Osteocyte (in vitro differentiated cells): ENCODE data around the gene ZFP36L1. TPM values are rescaled to one million over a fixed set of nuclear protein-coding genes. Genes with fewer than 3 reads are reported as not detected.

Source experiments
- DNase-seq: peaks from one replicate; pipeline ENCODE4 v3.0.0; 2021; ENCODE audit warnings: mixed read lengths; ENCODE audit not compliant: unreplicated experiment; ENCODE audit errors: extremely low spot score
- H3K27ac Mint-ChIP-seq: one replicate; pipeline ENCODE4 v1.8.0; 2021; ENCODE audit warnings: mild to moderate bottlenecking, mixed read lengths; ENCODE audit not compliant: unreplicated experiment
- H3K27me3 Mint-ChIP-seq: one replicate; pipeline ENCODE4 v1.8.0; 2021; ENCODE audit warnings: mixed read lengths; ENCODE audit not compliant: unreplicated experiment
- H3K36me3 Mint-ChIP-seq: one replicate; pipeline ENCODE4 v1.8.0; 2021; ENCODE audit warnings: mixed read lengths; ENCODE audit not compliant: unreplicated experiment
- H3K4me1 Mint-ChIP-seq: one replicate; pipeline ENCODE4 v1.8.0; 2021; ENCODE audit warnings: mixed read lengths; ENCODE audit not compliant: unreplicated experiment
- H3K4me3 Mint-ChIP-seq: one replicate; pipeline ENCODE4 v1.8.0; 2021; ENCODE audit warnings: mild to moderate bottlenecking, moderate library complexity, mixed read lengths; ENCODE audit not compliant: unreplicated experiment
- H3K9me3 Mint-ChIP-seq: one replicate; pipeline ENCODE4 v1.8.0; 2021; ENCODE audit warnings: mixed read lengths; ENCODE audit not compliant: unreplicated experiment
- CTCF ChIP-seq: fragments of 200-600 bp; sonication (generic); IDR thresholded peaks from 2 replicates; pipeline ENCODE4 v1.5.0; 2021; ENCODE audit warnings: antibody characterized with exemption, mild to moderate bottlenecking, moderate library complexity
- total RNA-seq: library from RNA; stranded (reverse); gene quantifications from 2 replicates; pipeline ENCODE4 v1.2.1, GENCODE V29; 2021

ZFP36L1 gene
- total RNA-seq, 1 donor from 2014 or later = 352 TPM

DNA sequence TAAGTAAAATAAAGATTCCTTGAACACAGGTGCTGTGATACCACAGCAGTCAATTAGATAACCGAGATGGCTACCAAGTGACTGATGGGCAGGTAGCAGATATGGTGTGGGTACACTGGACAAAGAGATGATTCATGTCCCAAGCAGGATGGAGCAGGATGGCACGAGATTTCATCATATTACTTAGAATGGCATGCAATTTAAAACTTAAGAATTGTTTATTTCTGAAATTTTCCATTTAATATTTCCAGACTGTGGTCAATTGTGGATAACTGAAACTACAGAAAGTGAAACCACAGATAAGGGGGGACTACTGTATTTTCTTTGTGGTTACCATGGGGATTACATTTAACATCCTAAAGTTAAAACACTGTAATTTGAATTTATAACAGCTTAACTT, 7.5 kb upstream of the ZFP36L1 start:
- Mint-ChIP-seq H3K27me3 (no peaks in the 10 kb centered on the region), H3K4me1 (peaks cover 55% of the 10 kb centered on the region), H3K36me3 (peaks cover 14% of the 10 kb centered on the region), H3K27ac (peak overlapping the region; percentile 100), H3K9me3 (peaks cover 19% of the 10 kb centered on the region), H3K4me3 (no peak overlapping the region)
- DNase-seq = peak; percentile 15
- TF ChIP-seq CTCF = no peak

DNA sequence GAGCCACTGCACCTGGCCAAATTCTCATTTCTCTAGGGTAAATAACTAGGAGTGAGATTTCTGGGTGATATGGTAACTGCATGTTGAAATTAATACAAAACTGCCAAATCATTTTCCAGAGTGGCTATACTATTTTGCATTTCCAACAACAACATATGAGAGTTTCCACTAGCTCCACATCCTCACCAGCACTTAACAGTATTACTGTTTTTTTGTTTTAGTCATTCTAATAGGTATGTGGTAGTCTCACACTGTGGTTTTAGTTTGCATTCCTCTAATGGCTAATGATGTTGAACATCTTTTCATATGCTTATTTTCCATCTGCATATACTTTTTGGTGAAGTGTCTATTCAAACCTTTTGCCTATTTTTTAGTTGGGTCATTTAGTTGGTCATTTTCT, 5.8 kb upstream of the ZFP36L1 start:
- peaks cover 64% of the 10 kb centered on the region for H3K4me1 Mint-ChIP-seq
- no peak overlapping the region for H3K4me3 Mint-ChIP-seq
- H3K9me3 Mint-ChIP-seq = peaks cover 19% of the 10 kb centered on the region
- H3K27me3 Mint-ChIP-seq = no peaks in the 10 kb centered on the region
- no peak for DNase-seq
- TF ChIP-seq CTCF = no peak
- H3K27ac Mint-ChIP-seq = peak overlapping the region; percentile 100
- H3K36me3 Mint-ChIP-seq = peaks cover 14% of the 10 kb centered on the region

GRCh38 chr14:68797121-68797670, 4.3 kb upstream of the ZFP36L1 start:
- peaks cover 14% of the 10 kb centered on the region for H3K36me3 Mint-ChIP-seq
- peak overlapping the region; percentile 100 for H3K27ac Mint-ChIP-seq
- H3K9me3 Mint-ChIP-seq = peaks cover 12% of the 10 kb centered on the region
- H3K4me3 Mint-ChIP-seq = peak overlapping the region; percentile 0
- no peaks in the 10 kb centered on the region for H3K27me3 Mint-ChIP-seq
- peaks cover 67% of the 10 kb centered on the region for H3K4me1 Mint-ChIP-seq
- DNase-seq = no peak
- no peak for TF ChIP-seq CTCF

DNA sequence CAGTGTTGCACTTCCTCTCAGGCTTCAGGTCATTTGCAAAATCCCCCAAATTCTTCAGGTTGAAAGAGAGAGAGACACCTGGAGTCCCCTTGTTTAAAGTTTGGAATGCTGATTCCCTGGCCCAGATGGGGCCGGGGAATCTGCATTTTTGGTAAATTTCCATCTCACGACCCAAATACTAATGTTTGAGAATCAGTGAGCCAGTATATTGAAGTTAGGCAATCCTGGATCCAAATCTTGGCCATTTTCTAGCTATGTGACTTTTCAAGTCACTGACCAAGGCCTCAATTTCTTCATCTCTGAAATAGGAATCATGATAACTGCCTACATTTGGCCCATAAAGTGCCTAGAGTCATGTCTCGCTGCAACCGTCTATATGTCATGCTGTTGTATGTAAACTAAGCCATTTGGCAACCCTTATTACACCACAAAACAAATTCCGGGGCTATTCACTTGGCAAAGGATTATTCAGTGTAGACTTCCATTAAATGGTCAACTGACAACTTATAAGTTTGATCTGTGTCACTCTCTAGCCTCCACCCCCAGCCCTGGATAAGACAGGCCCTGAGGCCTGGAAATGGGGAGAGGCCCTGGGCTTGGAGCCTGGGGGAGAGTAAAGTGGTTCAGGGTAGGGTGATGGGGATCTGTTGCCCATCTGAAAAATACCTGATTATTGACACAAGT, 3.7 kb upstream of the ZFP36L1 start:
- Mint-ChIP-seq H3K4me3 (peak overlapping the region; percentile 92), H3K4me1 (peaks cover 63% of the 10 kb centered on the region), H3K27ac (peak overlapping the region; percentile 100), H3K27me3 (no peaks in the 10 kb centered on the region), H3K36me3 (peaks cover 10% of the 10 kb centered on the region), H3K9me3 (peaks cover 6% of the 10 kb centered on the region)
- DNase-seq = no peak
- no peak for TF ChIP-seq CTCF

DNA sequence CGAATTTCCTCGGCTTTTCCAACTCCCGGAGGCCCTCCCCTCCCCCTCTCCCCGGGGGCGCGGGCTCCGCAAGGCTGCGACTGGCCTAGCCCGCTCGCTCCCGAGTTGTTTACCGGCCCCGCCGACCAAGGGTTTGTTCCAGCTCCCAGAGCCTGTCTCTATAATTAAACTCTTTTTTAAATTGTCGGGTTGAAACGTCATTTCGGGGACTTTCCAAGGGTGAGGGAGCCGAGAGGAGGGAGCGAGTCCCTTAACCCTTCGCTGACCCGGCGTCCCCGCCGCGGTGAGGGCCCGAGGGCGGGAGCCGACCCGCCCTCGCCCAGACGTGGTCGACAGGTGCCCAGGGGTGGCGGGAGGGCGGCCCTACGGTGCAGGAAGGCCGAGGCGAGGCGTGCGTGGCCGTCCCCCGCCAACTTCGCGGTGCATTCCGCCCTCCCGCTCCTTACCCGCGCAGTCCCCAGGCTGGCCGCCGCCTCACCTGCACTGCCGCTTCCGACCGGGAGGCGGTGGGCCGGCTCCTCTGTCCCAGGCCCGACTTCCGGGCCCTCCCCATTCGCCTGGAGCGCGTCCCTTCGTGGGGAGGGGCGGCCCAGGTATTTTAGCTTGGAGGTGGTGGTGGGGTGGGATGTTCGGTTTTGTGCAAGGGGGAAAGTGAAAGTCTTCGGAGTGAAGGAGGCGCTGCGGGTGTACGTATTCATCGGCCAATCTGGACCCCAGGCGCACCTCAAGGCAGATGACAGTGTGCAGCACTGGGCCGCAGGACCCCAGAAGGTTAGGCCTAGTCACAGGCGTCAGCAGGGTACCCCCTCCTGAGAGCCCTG, 2.9 kb upstream of the ZFP36L1 start:
- peak; percentile 92 for DNase-seq
- H3K27ac Mint-ChIP-seq = peak overlapping the region; percentile 100
- no peaks in the 10 kb centered on the region for H3K27me3 Mint-ChIP-seq
- TF ChIP-seq CTCF = peak; percentile 67
- peaks cover 4% of the 10 kb centered on the region for H3K9me3 Mint-ChIP-seq
- H3K4me3 Mint-ChIP-seq = peak overlapping the region; percentile 92
- H3K36me3 Mint-ChIP-seq = peaks cover 16% of the 10 kb centered on the region
- H3K4me1 Mint-ChIP-seq = peaks cover 56% of the 10 kb centered on the region
